CD4-positive, alpha-beta T cell treated with Interleukin-6 at 100 ng/mL for 8 hours (primary cell): ENCODE measurements around the gene TMPRSS3.

Experiments used
- DNase-seq: peaks from one replicate; pipeline ENCODE4 v3.0.0-alpha.2; 2020; ENCODE audit warnings: mixed read lengths, low spot score

The TMPRSS3 gene

GRCh38 chr21:42370894-42371654 is 24.8 kb downstream of the TMPRSS3 start:
- no peak for DNase-seq

GRCh38 chr21:42369821-42370220 is 26.0 kb downstream of the TMPRSS3 start:
- no peak for DNase-seq

- no peak for DNase-seq
These were observed 28.3 kb downstream of the TMPRSS3 start for GRCh38 chr21:42367367-42368165.

GRCh38 chr21:42366292-42367010 is 29.4 kb downstream of the TMPRSS3 start, which contains the start of gene TFF1:
Gene TFF1, minus strand, starts transcription at chr21:42366535. Its CDS starts 40 bp downstream, at chr21:42366495.
- DNase-seq: no peak

GRCh38 chr21:42365770-42366169 is 30.1 kb downstream of the TMPRSS3 start:
- no peak for DNase-seq

- DNase-seq: no peak
These were observed 31.5 kb downstream of the TMPRSS3 start for GRCh38 chr21:42364304-42364865.

GRCh38 chr21:42363312-42363711 is 32.5 kb downstream of the TMPRSS3 start:
- no peak for DNase-seq

- DNase-seq: no peak
These were observed 33.2 kb downstream of the TMPRSS3 start for GRCh38 chr21:42362700-42363099.

GRCh38 chr21:42362198-42362597 is 33.7 kb downstream of the TMPRSS3 start:
- DNase-seq: no peak

GRCh38 chr21:42361286-42361685 is 34.6 kb downstream of the TMPRSS3 start:
- no peak for DNase-seq

GRCh38 chr21:42360317-42360716 is 35.5 kb downstream of the TMPRSS3 start:
- DNase-seq: no peak

GRCh38 chr21:42358937-42359336 is 36.9 kb downstream of the TMPRSS3 start:
- no peak for DNase-seq

- no peak for DNase-seq
These were observed 37.6 kb downstream of the TMPRSS3 start for GRCh38 chr21:42358261-42358660.

GRCh38 chr21:42357307-42357706 is 38.5 kb downstream of the TMPRSS3 start:
- no peak for DNase-seq

GRCh38 chr21:42356650-42357049 is 39.2 kb downstream of the TMPRSS3 start:
- no peak for DNase-seq

- no peak for DNase-seq
These were observed 39.8 kb downstream of the TMPRSS3 start for GRCh38 chr21:42356046-42356445.

GRCh38 chr21:42353623-42354022 is 42.2 kb downstream of the TMPRSS3 start:
- DNase-seq: no peak

- no peak for DNase-seq
These were observed 43.3 kb downstream of the TMPRSS3 start for GRCh38 chr21:42352441-42353095.

- DNase-seq: no peak
These were observed 44.0 kb downstream of the TMPRSS3 start for GRCh38 chr21:42351626-42352440.

GRCh38 chr21:42350927-42351426 is 44.9 kb downstream of the TMPRSS3 start, which contains the start of gene TFF2:
Gene TFF2, minus strand, starts transcription at chr21:42350994. Its CDS starts 37 bp downstream, at chr21:42350957.
- DNase-seq: no peak
